Liver (tissue), 9 donors: Measurements from ENCODE around the gene CFH. TPM values are rescaled to one million over a fixed set of nuclear protein-coding genes. Genes with fewer than 3 reads are reported as not detected.

Experiments used
- DNase-seq: peaks from one replicate; pipeline ENCODE4 v3.0.0-alpha.2; 2017; ENCODE audit warnings: low spot score
- H3K27ac ChIP-seq, 2 donors: one replicate each; pipeline ENCODE4 v1.7.0; 2013; ENCODE audit warnings: inconsistent platforms in 2 of 2, low read length in 2 of 2, control low read depth in 1 of 2, low read depth in 1 of 2, mild to moderate bottlenecking in 1 of 2
- H3K27me3 ChIP-seq, 4 donors: one replicate each; pipeline versions ENCODE4 v1.6.1 to v1.7.0; 2013; ENCODE audit warnings: low read length in 3 of 4, inconsistent platforms in 1 of 4, mild to moderate bottlenecking in 1 of 4, moderate library complexity in 1 of 4; ENCODE audit not compliant: control insufficient read depth in 4 of 4, insufficient read depth in 4 of 4
- H3K36me3 ChIP-seq, 4 donors: one replicate each; pipeline versions ENCODE4 v1.6.1 to v1.7.0; 2013; ENCODE audit warnings: low read length in 3 of 4, mild to moderate bottlenecking in 3 of 4, low read depth in 1 of 4, moderate library complexity in 1 of 4; ENCODE audit not compliant: control insufficient read depth in 4 of 4, insufficient read depth in 3 of 4
- H3K4me1 ChIP-seq, 4 donors: one replicate each; pipeline versions ENCODE4 v1.6.1 to v1.7.0; 2013; ENCODE audit warnings: low read length in 3 of 4, mild to moderate bottlenecking in 3 of 4, moderate library complexity in 1 of 4; ENCODE audit not compliant: control insufficient read depth in 4 of 4, insufficient read depth in 4 of 4
- H3K4me3 ChIP-seq, 3 donors: one replicate each; pipeline versions ENCODE4 v1.6.1 to v1.7.0; 2013; ENCODE audit warnings: low read length in 3 of 3, control low read depth in 1 of 3, low read depth in 1 of 3, mild to moderate bottlenecking in 1 of 3
- H3K9ac ChIP-seq, 2 donors: one replicate each; pipeline ENCODE4 v1.7.0; 2013; ENCODE audit warnings: low read length in 2 of 2, mild to moderate bottlenecking in 2 of 2, moderate library complexity in 2 of 2, control low read depth in 1 of 2, low read depth in 1 of 2
- H3K9me3 ChIP-seq, 4 donors: one replicate each; pipeline versions ENCODE4 v1.6.1 to v1.7.0; 2013; ENCODE audit warnings: low read length in 3 of 4; ENCODE audit not compliant: control insufficient read depth in 4 of 4
- EGR1 ChIP-seq, 2 donors: IDR thresholded peaks; 2 replicates each; pipeline ENCODE4 v1.6.1; 2016 to 2018; ENCODE audit warnings: antibody characterized with exemption in 2 of 2, low read depth in 2 of 2
- FOXA1 ChIP-seq: IDR thresholded peaks from 2 replicates; pipeline ENCODE4 v1.6.1; 2016; ENCODE audit warnings: antibody characterized with exemption
- FOXA2 ChIP-seq: IDR thresholded peaks from 2 replicates; pipeline ENCODE4 v1.6.1; 2016; ENCODE audit warnings: antibody characterized with exemption
- GABPA ChIP-seq, 2 donors: IDR thresholded peaks in 1 of 2; conservative IDR thresholded peaks in 1 of 2; 2 replicates each; pipeline ENCODE4 v1.6.1; 2016; ENCODE audit warnings: antibody characterized with exemption in 2 of 2, mild to moderate bottlenecking in 1 of 2, moderate library complexity in 1 of 2
- HNF4A ChIP-seq, 2 donors: conservative IDR thresholded peaks; 2 replicates each; pipeline ENCODE4 v1.6.1; 2016; ENCODE audit warnings: antibody characterized with exemption in 2 of 2, mild to moderate bottlenecking in 2 of 2
- HNF4G ChIP-seq: IDR thresholded peaks from 2 replicates; pipeline ENCODE4 v1.6.1; 2016; ENCODE audit warnings: antibody characterized with exemption
- JUND ChIP-seq, 2 donors: IDR thresholded peaks; 2 replicates each; pipeline ENCODE4 v1.6.1; 2016; ENCODE audit warnings: antibody characterized with exemption in 2 of 2
- RAD21 ChIP-seq, 2 donors: IDR thresholded peaks; 2 replicates each; pipeline ENCODE4 v1.6.1; 2016; ENCODE audit warnings: antibody characterized with exemption in 2 of 2, mild to moderate bottlenecking in 2 of 2
- RXRA ChIP-seq, 2 donors: IDR thresholded peaks; 2 replicates each; pipeline ENCODE4 v1.6.1; 2017 to 2018; ENCODE audit warnings: antibody characterized with exemption in 2 of 2, mild to moderate bottlenecking in 1 of 2
- SP1 ChIP-seq: IDR thresholded peaks from 2 replicates; pipeline ENCODE4 v1.6.1; 2018; ENCODE audit warnings: antibody characterized with exemption, mild to moderate bottlenecking
- TAF1 ChIP-seq: conservative IDR thresholded peaks from 2 replicates; pipeline ENCODE4 v1.6.1; 2016; ENCODE audit warnings: antibody characterized with exemption, mild to moderate bottlenecking
- YY1 ChIP-seq: IDR thresholded peaks from 2 replicates; pipeline ENCODE4 v1.6.1; 2016; ENCODE audit warnings: antibody characterized with exemption, mild to moderate bottlenecking
- WGBS: extraction: QIAGEN DNeasy Blood & Tissue Kit; methylation state at CpG from one replicate; pipeline ENCODE4 v1.1.7; 2013; 5-methylcytosine and 5-hydroxymethylcytosine counted together
- polyA plus RNA-seq, 2 donors: library from polyadenylated mRNA; stranded (reverse) in 1 of 2; unstranded in 1 of 2; fragments of 200-250 nt in 1 of 2; fragments of >200 nt in 1 of 2; fragmentation: Nextera tagmentation in 1 of 2; extraction: Ambion mirVana in 1 of 2; gene quantifications; one replicate each; pipeline versions ENCODE4 v1.2.1 to v1.2.3, GENCODE V29; 2013 to 2015
- total RNA-seq, 2 donors: library from RNA; depleted of rRNA; stranded (reverse); fragments of >200 nt; gene quantifications; one replicate each; pipeline ENCODE4 v1.2.3, GENCODE V29; 2014
- TF ChIP-seq, protein P1 (sequence below): IDR thresholded peaks from 2 replicates; pipeline ENCODE4 v1.6.1; 2016; ENCODE audit warnings: antibody characterized with exemption
- TF ChIP-seq, protein P2 (sequence below): IDR thresholded peaks from 2 replicates; pipeline ENCODE4 v1.6.1; 2016; ENCODE audit warnings: antibody characterized with exemption
- TF ChIP-seq, protein P3 (sequence below): IDR thresholded peaks from 2 replicates; pipeline ENCODE4 v1.6.1; 2016; ENCODE audit warnings: antibody characterized with exemption
- TF ChIP-seq, protein P4 (sequence below): IDR thresholded peaks from 2 replicates; pipeline ENCODE4 v1.6.1; 2016; ENCODE audit warnings: antibody characterized with exemption, mild to moderate bottlenecking
- donor health status: healthy.
- donor health status: healthy.
- donor health status: healthy.
- donor health status: healthy.
- donor health status: healthy.

Gene CFH
- total and polyA plus RNA-seq, 4 donors, result 554 to 1,479 (median 782) TPM

DNA sequence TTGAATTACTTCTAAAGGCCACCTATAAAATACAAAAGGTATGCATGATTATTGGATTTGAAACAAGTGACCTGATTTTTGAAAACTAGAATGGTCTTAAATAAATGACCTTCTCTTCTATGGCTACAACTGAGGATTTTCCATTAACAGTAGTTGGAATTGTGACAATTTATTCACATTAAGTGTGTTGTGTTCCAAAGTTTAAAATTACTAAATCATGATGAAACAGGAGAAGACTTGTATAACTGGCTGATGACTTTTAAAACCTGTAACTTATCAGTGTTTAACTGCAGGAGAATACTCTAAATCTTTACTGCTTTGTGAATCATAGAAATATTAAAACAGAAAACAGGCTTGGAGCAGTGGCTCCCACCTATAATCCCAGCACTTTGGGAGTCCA is 48.2 kb upstream of the CFH start:
- TF ChIP-seq TAF1, result no peak
- TF ChIP-seq, protein P1, sequence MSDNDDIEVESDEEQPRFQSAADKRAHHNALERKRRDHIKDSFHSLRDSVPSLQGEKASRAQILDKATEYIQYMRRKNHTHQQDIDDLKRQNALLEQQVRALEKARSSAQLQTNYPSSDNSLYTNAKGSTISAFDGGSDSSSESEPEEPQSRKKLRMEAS, result no peak
- no peak for TF ChIP-seq FOXA1
- no peak for TF ChIP-seq EGR1 (IDR thresholded peaks at IDR 0.05; ENCODE audit: low read depth in 2 of 2)
- peak; percentile 24 to 28 for TF ChIP-seq RAD21 (IDR thresholded peaks at IDR 0.05)
- TF ChIP-seq YY1, result peak; percentile 44
- TF ChIP-seq HNF4A (conservative IDR thresholded peaks at IDR 0.05), result peak; percentile 78 to 79
- TF ChIP-seq, protein P2, sequence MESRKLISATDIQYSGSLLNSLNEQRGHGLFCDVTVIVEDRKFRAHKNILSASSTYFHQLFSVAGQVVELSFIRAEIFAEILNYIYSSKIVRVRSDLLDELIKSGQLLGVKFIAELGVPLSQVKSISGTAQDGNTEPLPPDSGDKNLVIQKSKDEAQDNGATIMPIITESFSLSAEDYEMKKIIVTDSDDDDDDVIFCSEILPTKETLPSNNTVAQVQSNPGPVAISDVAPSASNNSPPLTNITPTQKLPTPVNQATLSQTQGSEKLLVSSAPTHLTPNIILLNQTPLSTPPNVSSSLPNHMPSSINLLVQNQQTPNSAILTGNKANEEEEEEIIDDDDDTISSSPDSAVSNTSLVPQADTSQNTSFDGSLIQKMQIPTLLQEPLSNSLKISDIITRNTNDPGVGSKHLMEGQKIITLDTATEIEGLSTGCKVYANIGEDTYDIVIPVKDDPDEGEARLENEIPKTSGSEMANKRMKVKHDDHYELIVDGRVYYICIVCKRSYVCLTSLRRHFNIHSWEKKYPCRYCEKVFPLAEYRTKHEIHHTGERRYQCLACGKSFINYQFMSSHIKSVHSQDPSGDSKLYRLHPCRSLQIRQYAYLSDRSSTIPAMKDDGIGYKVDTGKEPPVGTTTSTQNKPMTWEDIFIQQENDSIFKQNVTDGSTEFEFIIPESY, result no peak
- TF ChIP-seq, protein P3, sequence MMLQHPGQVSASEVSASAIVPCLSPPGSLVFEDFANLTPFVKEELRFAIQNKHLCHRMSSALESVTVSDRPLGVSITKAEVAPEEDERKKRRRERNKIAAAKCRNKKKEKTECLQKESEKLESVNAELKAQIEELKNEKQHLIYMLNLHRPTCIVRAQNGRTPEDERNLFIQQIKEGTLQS, result peak; percentile 76
- peak; percentile 30 for TF ChIP-seq SP1
- TF ChIP-seq HNF4G, result no peak
- no peak for TF ChIP-seq JUND (IDR thresholded peaks at IDR 0.05)
- TF ChIP-seq RXRA (IDR thresholded peaks at IDR 0.05), result peak in 1 of 2 donors; percentile 34
- TF ChIP-seq, protein P4, sequence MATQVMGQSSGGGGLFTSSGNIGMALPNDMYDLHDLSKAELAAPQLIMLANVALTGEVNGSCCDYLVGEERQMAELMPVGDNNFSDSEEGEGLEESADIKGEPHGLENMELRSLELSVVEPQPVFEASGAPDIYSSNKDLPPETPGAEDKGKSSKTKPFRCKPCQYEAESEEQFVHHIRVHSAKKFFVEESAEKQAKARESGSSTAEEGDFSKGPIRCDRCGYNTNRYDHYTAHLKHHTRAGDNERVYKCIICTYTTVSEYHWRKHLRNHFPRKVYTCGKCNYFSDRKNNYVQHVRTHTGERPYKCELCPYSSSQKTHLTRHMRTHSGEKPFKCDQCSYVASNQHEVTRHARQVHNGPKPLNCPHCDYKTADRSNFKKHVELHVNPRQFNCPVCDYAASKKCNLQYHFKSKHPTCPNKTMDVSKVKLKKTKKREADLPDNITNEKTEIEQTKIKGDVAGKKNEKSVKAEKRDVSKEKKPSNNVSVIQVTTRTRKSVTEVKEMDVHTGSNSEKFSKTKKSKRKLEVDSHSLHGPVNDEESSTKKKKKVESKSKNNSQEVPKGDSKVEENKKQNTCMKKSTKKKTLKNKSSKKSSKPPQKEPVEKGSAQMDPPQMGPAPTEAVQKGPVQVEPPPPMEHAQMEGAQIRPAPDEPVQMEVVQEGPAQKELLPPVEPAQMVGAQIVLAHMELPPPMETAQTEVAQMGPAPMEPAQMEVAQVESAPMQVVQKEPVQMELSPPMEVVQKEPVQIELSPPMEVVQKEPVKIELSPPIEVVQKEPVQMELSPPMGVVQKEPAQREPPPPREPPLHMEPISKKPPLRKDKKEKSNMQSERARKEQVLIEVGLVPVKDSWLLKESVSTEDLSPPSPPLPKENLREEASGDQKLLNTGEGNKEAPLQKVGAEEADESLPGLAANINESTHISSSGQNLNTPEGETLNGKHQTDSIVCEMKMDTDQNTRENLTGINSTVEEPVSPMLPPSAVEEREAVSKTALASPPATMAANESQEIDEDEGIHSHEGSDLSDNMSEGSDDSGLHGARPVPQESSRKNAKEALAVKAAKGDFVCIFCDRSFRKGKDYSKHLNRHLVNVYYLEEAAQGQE, result no peak
- Histone ChIP-seq H3K4me1 (peaks cover 3 to 38% (median 18%) of the 10 kb centered on the region in 4 donors), H3K9ac (no peak overlapping the region), H3K4me3 (no peak overlapping the region), H3K9me3 (no peaks in the 10 kb centered on the region), H3K27me3 (no peaks in the 10 kb centered on the region), H3K36me3 (no peaks in the 10 kb centered on the region), H3K27ac (peak overlapping the region; percentile 62 to 70)
- DNase-seq, result no peak

DNA sequence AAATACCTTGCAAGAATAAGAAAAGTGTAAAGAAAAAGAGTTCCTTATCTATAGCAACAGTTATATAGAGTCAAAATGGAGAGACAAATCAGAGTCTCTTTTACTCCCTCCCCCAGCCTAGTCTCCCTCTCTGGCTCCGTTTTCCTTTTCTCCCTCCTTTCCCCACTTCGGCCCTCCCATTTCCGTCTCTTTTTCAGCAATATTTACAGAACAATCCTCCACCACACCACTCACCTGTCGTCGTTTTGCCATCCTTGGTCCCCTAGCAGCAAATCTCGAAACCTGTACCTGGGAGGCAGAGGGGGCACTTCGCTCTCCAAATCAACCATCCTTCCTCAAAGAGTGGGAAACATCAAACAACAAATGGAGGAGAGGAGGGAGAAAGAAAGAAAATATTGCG is 43.9 kb upstream of the CFH start:
- TF ChIP-seq, protein P3, result no peak
- TF ChIP-seq TAF1, result no peak
- TF ChIP-seq, protein P4, result no peak
- no peak for TF ChIP-seq FOXA2
- no peak for TF ChIP-seq HNF4G
- TF ChIP-seq, protein P1, result no peak
- no peak for TF ChIP-seq RXRA (IDR thresholded peaks at IDR 0.05)
- TF ChIP-seq FOXA1, result no peak
- no peak for TF ChIP-seq YY1
- no peak for TF ChIP-seq GABPA (IDR thresholded peaks at IDR 0.05 in 1 of 2, conservative IDR thresholded peaks at IDR 0.05 in 1 of 2)

More for the DNA sequence above, 43.9 kb upstream of the CFH start:
- H3K27ac ChIP-seq, result peak overlapping the region; percentile 93 to 94
- no peaks in the 10 kb centered on the region for H3K36me3 ChIP-seq
- no peaks in the 10 kb centered on the region for H3K9me3 ChIP-seq
- no peaks in the 10 kb centered on the region for H3K27me3 ChIP-seq
- no peak for DNase-seq
- H3K4me1 ChIP-seq, result peaks cover 3 to 38% (median 18%) of the 10 kb centered on the region in 4 donors
- peak overlapping the region; percentile 71 to 91 (median 85) for H3K4me3 ChIP-seq
- WGBS, result 2% methylated on average over 8 of the region's 8 CpGs
- peak overlapping the region; percentile 82 to 86 for H3K9ac ChIP-seq
